Measurements from ENCODE around the gene EXOC3L1. TPM values are rescaled to one million over a fixed set of nuclear protein-coding genes. Genes with fewer than 3 reads are reported as not detected.

Gene EXOC3L1
- total and polyA plus RNA-seq, 7 experiments from 2014 or later: 0.58 to 0.73 TPM; not detected in 5

DNA sequence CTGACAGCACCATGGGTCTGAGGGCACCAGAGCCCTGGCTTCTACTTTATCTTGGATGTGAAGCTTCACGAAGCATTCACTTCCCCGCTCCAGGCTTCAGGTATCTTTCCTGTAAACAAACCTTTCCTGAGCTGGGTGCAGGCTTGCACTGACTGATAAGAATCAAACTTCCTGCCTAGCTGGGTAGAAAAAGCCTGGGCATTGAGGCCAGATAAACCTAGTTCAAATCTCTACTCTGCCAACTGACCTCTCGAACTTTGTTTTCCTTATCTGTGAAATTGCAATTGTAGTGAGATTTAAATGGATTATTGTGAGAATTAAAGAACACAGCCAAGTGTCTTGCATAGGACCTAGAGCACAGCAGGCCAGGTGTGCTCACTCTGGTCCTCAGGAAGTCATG is 34.1 kb upstream of the EXOC3L1 start:
- Mint-ChIP-seq H3K4me1 (peaks cover 38 to 71% (median 58%) of the 10 kb centered on the region in 7 donors), H3K27ac (peak overlapping the region; percentile 36 to 100 (median 82)), H3K4me3 (peak overlapping the region in 9 of 10 donors; percentile 2 to 100 (median 34)), H3K36me3 (peaks cover 4 to 14% (median 11%) of the 10 kb centered on the region in 5 donors), H3K9me3 (no peaks in the 10 kb centered on the region), H3K27me3 (no peaks in the 10 kb centered on the region)
- Histone ChIP-seq H3K9me3 (ENCODE audit: control insufficient read depth in 2 of 3, low read length in 3 of 3) (no peaks in the 10 kb centered on the region), H3K4me3 (ENCODE audit: low read length) (peak overlapping the region; percentile 13), H3K27me3 (ENCODE audit: control insufficient read depth in 2 of 2, insufficient read depth in 2 of 2, low read length in 2 of 2) (no peaks in the 10 kb centered on the region), H3K36me3 (ENCODE audit: control insufficient read depth in 2 of 3, insufficient read depth in 3 of 3, low read length in 3 of 3) (peaks cover 6 to 17% (median 9%) of the 10 kb centered on the region in 3 experiments), H3K4me1 (ENCODE audit: control insufficient read depth in 2 of 2, insufficient read depth in 2 of 2, low read length in 2 of 2) (peaks cover 14 to 38% of the 10 kb centered on the region in 2 donors), H3K27ac (ENCODE audit: low read depth, low read length) (peak overlapping the region; percentile 62)
- DNase-seq (no peak), ATAC-seq (no peak)
- ChIA-PET CTCF (interaction anchor here (0.8 to 0.9 kb wide), 2 partner anchors 24 to 26 kb away, joined by 3 read pairs; partner anchors contain the start of gene FHOD1), POLR2A (interaction anchor here (1.2 to 1.9 kb wide), 2 partner anchors 15 to 21 kb away, joined by 3 to 4 read pairs; no protein-coding TSS in a partner anchor)
- intact Hi-C loops (cut with micrococcal nuclease): no loop called here

DNA sequence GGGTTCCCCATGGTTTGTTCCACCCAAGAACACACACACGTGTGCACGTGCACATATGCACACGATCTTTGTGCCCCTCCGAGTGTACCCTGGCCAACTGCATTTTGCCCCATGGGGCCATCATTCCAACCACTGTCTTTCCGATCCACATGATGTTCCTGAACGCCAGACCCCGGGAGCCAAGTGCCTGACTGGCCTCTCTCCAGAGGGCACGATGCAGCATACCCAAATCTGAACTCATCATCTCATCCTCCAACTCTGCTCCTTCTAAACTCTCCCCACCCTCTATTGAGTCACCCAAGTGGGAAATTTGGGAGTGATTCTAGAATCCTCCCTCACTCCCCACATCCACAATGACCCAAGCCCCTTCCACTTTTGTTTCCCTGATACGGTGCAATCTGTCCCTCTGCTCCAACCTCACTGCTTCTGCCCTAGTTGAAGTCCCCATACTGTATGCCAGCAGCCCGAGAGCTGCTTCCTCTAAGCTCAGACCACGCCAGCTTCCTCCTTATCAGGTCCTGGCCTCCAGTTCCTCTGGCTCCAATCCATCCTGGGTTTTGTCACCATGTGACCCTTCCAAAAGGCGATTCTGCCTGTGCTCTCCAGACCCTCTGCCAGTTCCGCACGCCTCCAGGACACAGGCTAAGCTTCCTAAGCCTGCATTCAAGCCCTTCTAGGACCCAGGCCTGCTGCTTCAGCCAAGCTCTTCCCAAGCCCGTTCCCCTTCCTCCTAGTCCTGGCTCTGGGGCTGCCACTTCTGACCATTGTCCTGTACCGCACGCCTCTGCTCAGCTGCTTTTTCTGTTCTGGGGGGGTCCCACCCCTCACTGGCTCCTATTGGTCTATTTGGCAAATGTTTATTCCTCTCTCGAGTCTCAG is 26.9 kb upstream of the EXOC3L1 start:
- ChIA-PET POLR2A (no interaction called here), CTCF (no interaction called here)
- no peaks in the 10 kb centered on the region for H3K4me1 ChIP-seq (ENCODE audit: control insufficient read depth in 2 of 2, insufficient read depth in 2 of 2, low read length in 2 of 2)
- H3K36me3 ChIP-seq (ENCODE audit: control insufficient read depth in 2 of 3, insufficient read depth in 3 of 3, low read length in 3 of 3): no peaks in the 10 kb centered on the region
- no peaks in the 10 kb centered on the region for H3K27me3 ChIP-seq (ENCODE audit: control insufficient read depth in 2 of 2, insufficient read depth in 2 of 2, low read length in 2 of 2)
- peak overlapping the region in 1 of 9 donors; percentile 59 for H3K27ac Mint-ChIP-seq
- no peak for DNase-seq
- no peaks in the 10 kb centered on the region for H3K9me3 Mint-ChIP-seq
- no peak overlapping the region for H3K4me3 Mint-ChIP-seq
- no peaks in the 10 kb centered on the region for H3K9me3 ChIP-seq (ENCODE audit: control insufficient read depth in 2 of 3, low read length in 3 of 3)
- H3K36me3 Mint-ChIP-seq: peaks cover 2 to 16% (median 14%) of the 10 kb centered on the region in 5 donors
- no peak overlapping the region for H3K27ac ChIP-seq (ENCODE audit: low read depth, low read length)
- no peak overlapping the region for H3K4me3 ChIP-seq (ENCODE audit: low read length)
- H3K4me1 Mint-ChIP-seq: peaks cover 0 to 18% (median 12%) of the 10 kb centered on the region in 7 donors
- peak; percentile 61 for ATAC-seq
- H3K27me3 Mint-ChIP-seq: no peaks in the 10 kb centered on the region
- intact Hi-C loops (cut with micrococcal nuclease): no loop called here

DNA sequence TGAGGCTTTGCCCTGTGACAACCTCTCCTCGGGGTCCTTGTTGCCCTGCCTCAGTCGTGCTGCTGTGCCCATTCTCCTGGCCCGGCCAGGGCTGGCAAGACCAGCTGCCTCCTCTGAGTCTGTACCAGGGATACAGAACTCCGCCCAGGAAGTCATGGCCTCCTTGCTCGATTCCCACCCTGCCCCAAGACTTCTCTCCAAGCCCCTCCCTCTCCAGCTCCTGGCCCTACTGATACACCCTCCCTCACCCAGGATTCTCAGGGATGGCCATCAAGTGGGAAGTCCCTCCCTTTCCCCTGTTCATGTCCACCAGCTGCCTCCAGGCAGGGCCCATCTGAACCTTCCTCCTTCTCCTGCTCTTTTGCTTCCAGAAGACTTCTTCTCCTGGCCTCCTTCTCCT is 25.8 kb upstream of the EXOC3L1 start:
- H3K4me1 ChIP-seq (ENCODE audit: control insufficient read depth in 2 of 2, insufficient read depth in 2 of 2, low read length in 2 of 2): no peaks in the 10 kb centered on the region
- intact Hi-C loops (cut with micrococcal nuclease): no loop called here
- no peaks in the 10 kb centered on the region for H3K36me3 ChIP-seq (ENCODE audit: control insufficient read depth in 2 of 3, insufficient read depth in 3 of 3, low read length in 3 of 3)
- H3K27me3 Mint-ChIP-seq: no peaks in the 10 kb centered on the region
- H3K4me3 Mint-ChIP-seq: peak overlapping the region in 1 of 10 donors; percentile 34
- H3K36me3 Mint-ChIP-seq: peaks cover 0 to 15% (median 11%) of the 10 kb centered on the region in 5 donors
- CTCF ChIA-PET: no interaction called here
- H3K9me3 ChIP-seq (ENCODE audit: control insufficient read depth in 2 of 3, low read length in 3 of 3): no peaks in the 10 kb centered on the region
- ATAC-seq: no peak
- peaks cover 0 to 18% (median 9%) of the 10 kb centered on the region in 7 donors for H3K4me1 Mint-ChIP-seq
- DNase-seq: no peak
- H3K27ac ChIP-seq (ENCODE audit: low read depth, low read length): no peak overlapping the region
- H3K9me3 Mint-ChIP-seq: no peaks in the 10 kb centered on the region
- H3K27me3 ChIP-seq (ENCODE audit: control insufficient read depth in 2 of 2, insufficient read depth in 2 of 2, low read length in 2 of 2): no peaks in the 10 kb centered on the region
- no peak overlapping the region for H3K4me3 ChIP-seq (ENCODE audit: low read length)
- POLR2A ChIA-PET: no interaction called here
- peak overlapping the region in 3 of 9 donors; percentile 4 to 86 (median 36) for H3K27ac Mint-ChIP-seq

DNA sequence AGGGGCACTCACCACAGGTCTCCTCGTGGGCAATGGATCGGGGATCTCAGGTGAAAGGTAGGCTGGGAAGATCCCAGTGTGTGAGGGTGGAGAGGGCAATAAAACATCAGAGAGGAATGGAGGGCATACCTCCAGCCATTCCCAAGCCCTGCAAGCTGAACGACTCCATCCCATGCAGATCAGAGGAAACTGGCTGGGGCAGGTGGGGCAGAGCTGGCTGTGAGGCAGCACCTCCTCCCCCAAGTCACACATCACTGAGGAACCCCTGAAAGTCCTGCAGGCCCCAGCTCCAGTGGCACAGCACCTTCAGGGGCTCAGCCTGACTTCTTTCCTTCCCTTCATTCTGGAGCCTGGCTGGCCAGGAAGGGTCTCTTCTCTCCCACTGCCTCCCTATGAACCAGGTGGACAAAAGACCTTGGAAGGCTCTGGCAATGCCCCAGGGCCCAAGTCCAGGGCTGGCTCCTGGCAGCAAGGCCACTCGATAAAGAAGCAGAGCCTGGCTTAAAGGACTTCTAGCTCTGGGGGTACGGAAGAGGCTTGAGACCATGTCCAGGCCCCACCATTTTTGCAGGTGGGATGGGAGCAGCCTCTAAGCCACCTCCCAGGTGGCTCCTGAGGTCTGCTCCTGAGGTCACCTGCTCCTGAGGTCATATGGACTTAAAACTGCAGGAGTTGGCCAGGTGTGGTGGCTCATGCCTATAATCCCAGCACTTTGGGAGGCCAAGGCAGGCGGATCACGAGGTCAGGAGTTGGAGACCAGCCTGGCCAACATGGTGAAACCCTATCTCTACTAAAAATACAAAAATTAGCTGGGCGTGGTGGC is 23.5 kb upstream of the EXOC3L1 start:
- H3K27me3 ChIP-seq (ENCODE audit: control insufficient read depth in 2 of 2, insufficient read depth in 2 of 2, low read length in 2 of 2): no peaks in the 10 kb centered on the region
- H3K4me1 ChIP-seq (ENCODE audit: control insufficient read depth in 2 of 2, insufficient read depth in 2 of 2, low read length in 2 of 2): no peaks in the 10 kb centered on the region
- no peak overlapping the region for H3K27ac Mint-ChIP-seq
- peaks cover 0 to 3% (median 0%) of the 10 kb centered on the region in 3 experiments for H3K36me3 ChIP-seq (ENCODE audit: control insufficient read depth in 2 of 3, insufficient read depth in 3 of 3, low read length in 3 of 3)
- peaks cover 0 to 1% (median 0%) of the 10 kb centered on the region in 11 donors for H3K9me3 Mint-ChIP-seq
- ChIA-PET CTCF (no interaction called here), POLR2A (interaction anchor here (0.7 to 0.9 kb wide), 3 partner anchors 8 to 280 kb away, joined by 3 read pairs; no protein-coding TSS in a partner anchor)
- H3K36me3 Mint-ChIP-seq: peaks cover 0 to 11% (median 6%) of the 10 kb centered on the region in 5 donors
- H3K4me3 Mint-ChIP-seq: no peak overlapping the region
- no peak for DNase-seq
- H3K4me1 Mint-ChIP-seq: peaks cover 0 to 18% (median 3%) of the 10 kb centered on the region in 7 donors
- no peaks in the 10 kb centered on the region for H3K27me3 Mint-ChIP-seq
- intact Hi-C loops (cut with micrococcal nuclease): no loop called here
- no peak for ATAC-seq
- H3K27ac ChIP-seq (ENCODE audit: low read depth, low read length): no peak overlapping the region
- H3K9me3 ChIP-seq (ENCODE audit: control insufficient read depth in 2 of 3, low read length in 3 of 3): no peaks in the 10 kb centered on the region
- no peak overlapping the region for H3K4me3 ChIP-seq (ENCODE audit: low read length)

DNA sequence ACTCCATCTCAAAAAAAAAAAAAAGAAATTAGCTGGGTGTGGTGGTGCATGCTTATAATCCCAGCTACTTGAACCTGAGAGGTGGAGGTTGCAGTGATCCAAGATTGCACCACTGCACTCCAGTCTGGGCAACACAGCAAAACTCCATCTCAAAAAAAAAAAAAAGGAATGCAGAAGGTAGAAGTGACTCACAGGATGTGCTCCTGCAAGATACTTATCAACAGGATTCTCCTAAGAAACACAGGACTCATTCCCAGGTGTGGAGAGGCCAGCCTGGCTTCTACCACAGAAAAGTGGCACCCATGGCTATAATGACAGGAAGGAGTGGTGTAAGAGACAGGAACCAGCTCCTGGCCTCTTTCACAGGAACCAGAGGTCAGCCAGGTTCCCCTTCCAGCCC is 22.8 kb upstream of the EXOC3L1 start:
- H3K27me3 ChIP-seq (ENCODE audit: control insufficient read depth in 2 of 2, insufficient read depth in 2 of 2, low read length in 2 of 2): no peaks in the 10 kb centered on the region
- no peak overlapping the region for H3K4me3 Mint-ChIP-seq
- intact Hi-C loops (cut with micrococcal nuclease): no loop called here
- no peak overlapping the region for H3K27ac ChIP-seq (ENCODE audit: low read depth, low read length)
- ChIA-PET CTCF (no interaction called here), POLR2A (interaction anchor here (0.9 kb wide), 2 partner anchors 32 to 280 kb away, joined by 3 read pairs; no protein-coding TSS in a partner anchor)
- peaks cover 0 to 3% (median 0%) of the 10 kb centered on the region in 3 experiments for H3K36me3 ChIP-seq (ENCODE audit: control insufficient read depth in 2 of 3, insufficient read depth in 3 of 3, low read length in 3 of 3)
- peaks cover 0 to 1% (median 0%) of the 10 kb centered on the region in 11 donors for H3K9me3 Mint-ChIP-seq
- H3K27me3 Mint-ChIP-seq: no peaks in the 10 kb centered on the region
- ATAC-seq (no peak), DNase-seq (no peak)
- no peaks in the 10 kb centered on the region for H3K9me3 ChIP-seq (ENCODE audit: control insufficient read depth in 2 of 3, low read length in 3 of 3)
- no peaks in the 10 kb centered on the region for H3K4me1 ChIP-seq (ENCODE audit: control insufficient read depth in 2 of 2, insufficient read depth in 2 of 2, low read length in 2 of 2)
- H3K4me1 Mint-ChIP-seq: peaks cover 0 to 16% (median 3%) of the 10 kb centered on the region in 7 donors
- H3K36me3 Mint-ChIP-seq: peaks cover 0 to 11% (median 6%) of the 10 kb centered on the region in 5 donors
- H3K27ac Mint-ChIP-seq: no peak overlapping the region
- no peak overlapping the region for H3K4me3 ChIP-seq (ENCODE audit: low read length)

DNA sequence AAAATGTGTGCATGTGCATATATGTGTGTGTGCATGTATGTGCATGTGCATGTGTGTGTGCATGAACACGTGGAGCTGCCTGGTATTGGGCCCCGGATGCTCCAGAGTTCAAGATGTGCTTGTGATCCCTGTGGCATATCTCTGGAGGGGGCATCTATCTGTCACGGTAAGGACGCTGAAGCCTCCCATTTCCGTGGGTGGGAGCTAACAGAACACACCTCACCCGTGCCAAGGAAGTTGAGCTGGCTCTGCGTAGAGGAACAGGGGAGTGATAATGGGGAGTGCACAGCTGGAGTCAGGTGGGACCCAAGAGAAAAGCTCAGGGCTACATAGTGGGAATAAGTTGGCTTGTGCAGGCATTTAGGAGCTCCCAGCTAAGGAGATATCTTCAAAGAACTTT is 21.7 kb upstream of the EXOC3L1 start:
- no peak overlapping the region for H3K27ac ChIP-seq (ENCODE audit: low read depth, low read length)
- CTCF ChIA-PET: no interaction called here
- H3K27me3 Mint-ChIP-seq: no peaks in the 10 kb centered on the region
- H3K27ac Mint-ChIP-seq: no peak overlapping the region
- H3K4me1 ChIP-seq (ENCODE audit: control insufficient read depth in 2 of 2, insufficient read depth in 2 of 2, low read length in 2 of 2): no peaks in the 10 kb centered on the region
- peaks cover 0 to 1% (median 0%) of the 10 kb centered on the region in 11 donors for H3K9me3 Mint-ChIP-seq
- DNase-seq (no peak), ATAC-seq (no peak)
- H3K36me3 ChIP-seq (ENCODE audit: control insufficient read depth in 2 of 3, insufficient read depth in 3 of 3, low read length in 3 of 3): peaks cover 0 to 3% (median 0%) of the 10 kb centered on the region in 3 experiments
- H3K36me3 Mint-ChIP-seq: peaks cover 0 to 5% (median 0%) of the 10 kb centered on the region in 5 donors
- no peaks in the 10 kb centered on the region for H3K9me3 ChIP-seq (ENCODE audit: control insufficient read depth in 2 of 3, low read length in 3 of 3)
- no peak overlapping the region for H3K4me3 Mint-ChIP-seq
- POLR2A ChIA-PET: no interaction called here
- no peaks in the 10 kb centered on the region for H3K27me3 ChIP-seq (ENCODE audit: control insufficient read depth in 2 of 2, insufficient read depth in 2 of 2, low read length in 2 of 2)
- intact Hi-C loops (cut with micrococcal nuclease): no loop called here
- no peak overlapping the region for H3K4me3 ChIP-seq (ENCODE audit: low read length)
- H3K4me1 Mint-ChIP-seq: peaks cover 0 to 9% (median 3%) of the 10 kb centered on the region in 7 donors
